GM13977 (cell line): Measurements from ENCODE around the gene MAPK11.

Experiments used
- DNase-seq: peaks from one replicate; pipeline ENCODE4 v3.0.0; 2012; ENCODE audit warnings: low spot score
- CTCF ChIP-seq: IDR thresholded peaks from 2 replicates; pipeline ENCODE4 v1.5.1; 2012; ENCODE audit warnings: mild to moderate bottlenecking, control low read depth; ENCODE audit not compliant: insufficient read depth; ENCODE audit errors: extremely low read depth, missing control alignments
- in situ Hi-C: fragments of 300-500 bp; cut with MboI; formaldehyde crosslinking; loops from one replicate; pipeline ENCODE4 v1.12.0; 2022; ENCODE audit warnings: low sequenced_read_pairs, low pct_unique_long_range_greater_than_20kb, mixed read lengths, inconsistent platforms; ENCODE audit not compliant: unreplicated experiment

MAPK11 gene

GRCh38 chr22:50253941-50254340 is 16.2 kb downstream of the MAPK11 start:
- TF ChIP-seq CTCF, result no peak
- in situ Hi-C loops, result loop anchor here (10.0 kb wide), 1 partner anchor 241 kb away; no protein-coding TSS in a partner anchor
- no peak for DNase-seq

- no peak for TF ChIP-seq CTCF
- no peak for DNase-seq
- in situ Hi-C loops, result loop anchor here (10.0 kb wide), 1 partner anchor 242 kb away; no protein-coding TSS in a partner anchor
Observed at GRCh38 chr22:50253046-50253915, 16.9 kb downstream of the MAPK11 start.

GRCh38 chr22:50252082-50253045 is 17.8 kb downstream of the MAPK11 start:
- DNase-seq, result peak; percentile 81
- in situ Hi-C loops, result loop anchor here (10.0 kb wide), 1 partner anchor 242 kb away; no protein-coding TSS in a partner anchor
- TF ChIP-seq CTCF, result peak; percentile 90

GRCh38 chr22:50251477-50252081 is 18.6 kb downstream of the MAPK11 start:
- DNase-seq, result no peak
- in situ Hi-C loops, result loop anchor here (10.0 kb wide), 1 partner anchor 243 kb away; no protein-coding TSS in a partner anchor
- no peak for TF ChIP-seq CTCF

GRCh38 chr22:50250555-50251476 is 19.4 kb downstream of the MAPK11 start, which contains the start of gene HDAC10:
HDAC10 (minus strand) TSS chr22:50251265; CDS start chr22:50251032, 233 bp downstream.
- in situ Hi-C loops, result loop anchor here (10.0 kb wide), 1 partner anchor 244 kb away; no protein-coding TSS in a partner anchor
- no peak for TF ChIP-seq CTCF

More at GRCh38 chr22:50250555-50251476, 19.4 kb downstream of the MAPK11 start, which contains the start of gene HDAC10:
- DNase-seq, result peak; percentile 96
